HG03175 (cell line): ENCODE measurements around the gene SCAF11.

Source experiments
- ATAC-seq: cut with Tn5 transposase; IDR thresholded peaks from one replicate; pipeline ENCODE4 v1.9.1; 2021; ENCODE audit warnings: mild to moderate bottlenecking, moderate library complexity; ENCODE audit not compliant: unreplicated experiment

Gene SCAF11

DNA sequence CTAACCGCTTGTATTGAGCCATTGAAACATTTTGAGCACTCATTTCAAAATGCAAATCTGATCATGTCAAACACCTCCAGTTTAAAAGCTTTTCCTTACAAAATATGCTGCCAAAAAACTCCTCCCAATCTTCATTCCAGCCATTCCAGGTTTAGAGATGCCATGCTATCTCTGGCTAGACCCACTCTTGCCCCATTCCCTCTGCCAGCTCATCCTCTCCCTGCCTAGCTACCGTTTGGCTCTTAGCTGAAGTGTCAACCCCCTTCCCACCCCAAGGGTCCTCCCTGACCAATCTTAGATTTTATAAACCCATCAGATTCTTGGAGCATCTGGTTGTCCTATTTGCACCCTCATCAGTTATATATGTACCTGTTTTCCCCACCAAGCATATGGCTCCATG lies 75.0 kb downstream of the SCAF11 start:
- no peak for ATAC-seq

DNA sequence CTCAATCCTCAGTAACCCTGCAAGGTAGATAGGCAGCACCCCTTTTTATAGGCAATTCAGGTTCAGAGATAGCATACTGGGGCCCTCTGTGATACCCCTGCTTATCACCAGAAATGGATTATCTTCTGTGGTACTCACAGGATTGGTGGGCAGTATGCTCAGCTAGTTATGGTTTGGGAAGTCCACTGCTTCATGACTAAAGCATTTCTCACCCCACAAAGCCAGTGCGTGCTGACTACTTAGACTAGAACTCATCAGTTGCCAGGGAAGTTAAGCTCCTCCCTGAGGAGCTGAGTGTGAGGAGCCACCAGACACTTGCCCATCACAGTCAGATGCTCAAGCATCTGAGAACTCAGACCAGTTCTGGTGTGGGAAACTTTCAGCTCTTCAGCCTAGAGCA lies 76.3 kb downstream of the SCAF11 start:
- ATAC-seq, result peak; percentile 56

GRCh38 chr12:45913631-45914030 lies 76.7 kb downstream of the SCAF11 start:
- no peak for ATAC-seq

DNA sequence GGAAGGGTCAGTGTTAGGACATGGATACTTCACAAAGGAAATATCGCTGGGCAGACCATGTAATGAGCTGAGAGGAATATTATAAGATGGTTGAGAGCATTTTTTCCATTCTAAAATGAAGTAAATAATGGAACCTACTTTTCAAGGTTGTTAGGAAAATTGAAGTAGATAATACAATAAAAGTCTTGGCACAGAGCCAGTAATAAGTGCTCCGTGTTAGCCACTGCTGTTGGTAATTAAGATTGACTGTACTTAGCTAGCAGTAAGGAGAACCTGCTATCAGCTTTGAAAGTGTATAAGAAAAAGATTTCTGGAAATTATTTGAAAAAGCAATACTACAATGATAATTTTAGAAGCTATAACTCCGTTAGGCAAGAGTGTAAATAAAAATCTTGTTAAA lies 77.6 kb downstream of the SCAF11 start:
- ATAC-seq, result no peak

GRCh38 chr12:45909041-45909713 lies 81.2 kb downstream of the SCAF11 start:
- ATAC-seq, result no peak

DNA sequence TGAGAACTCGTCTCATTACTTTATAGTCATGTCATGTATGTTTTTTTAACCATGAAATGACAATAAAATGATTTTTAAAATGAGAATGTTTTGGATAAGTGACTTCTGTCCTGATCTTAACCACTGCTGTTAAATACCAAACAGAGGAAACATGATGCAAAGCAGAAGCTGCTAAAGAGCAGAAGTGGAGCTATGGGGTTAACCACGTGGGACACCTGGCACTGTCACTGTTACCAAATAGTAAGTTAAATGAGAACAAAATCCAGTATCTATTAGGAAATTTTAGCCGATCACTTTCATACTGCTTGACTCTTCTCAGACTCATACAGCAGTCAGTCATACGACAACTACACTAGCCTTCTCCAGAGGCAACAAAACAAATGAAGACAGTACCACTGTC lies 82.4 kb downstream of the SCAF11 start:
- ATAC-seq, result peak; percentile 71

- no peak for ATAC-seq
Observed at GRCh38 chr12:45898094-45898493, 92.3 kb downstream of the SCAF11 start.

DNA sequence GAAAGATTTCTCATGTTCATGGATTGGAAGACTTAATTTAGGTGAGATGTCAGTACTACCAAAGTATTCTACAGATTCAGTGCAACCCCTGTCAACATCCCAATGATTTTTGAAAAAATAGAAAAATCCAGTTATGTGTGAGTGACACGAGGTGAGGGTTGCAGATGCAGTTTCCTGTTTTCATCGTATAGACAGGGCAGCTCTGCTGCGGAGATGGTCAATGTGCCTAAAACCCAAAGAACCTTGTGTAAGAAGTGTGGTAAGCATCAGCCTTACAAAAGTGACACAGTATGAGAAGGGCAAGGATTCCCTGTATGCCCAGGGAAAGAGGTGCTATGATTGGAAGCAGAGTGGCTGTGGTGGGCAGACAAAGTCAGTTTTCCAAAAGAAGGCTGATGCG lies 94.4 kb downstream of the SCAF11 start:
- no peak for ATAC-seq

DNA sequence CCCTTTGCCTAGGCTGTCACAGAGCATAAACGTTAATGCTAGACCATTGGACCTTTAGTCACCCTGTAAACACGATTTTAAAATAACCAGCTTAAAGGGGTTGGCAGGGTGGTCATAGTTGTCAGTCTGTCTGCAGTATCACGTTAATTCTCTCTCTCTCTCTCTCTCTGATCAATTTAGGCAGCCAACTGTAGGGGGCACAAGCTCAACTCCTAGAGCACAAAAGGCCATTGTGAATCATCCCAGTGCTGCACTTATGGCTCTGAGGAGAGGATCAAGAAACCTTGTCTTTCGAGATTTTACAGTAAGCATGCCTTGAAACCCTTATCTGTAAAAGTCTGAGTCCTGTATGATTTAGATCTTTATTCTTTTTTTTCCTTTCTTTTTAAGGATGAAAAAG lies 97.1 kb downstream of the SCAF11 start:
- no peak for ATAC-seq

DNA sequence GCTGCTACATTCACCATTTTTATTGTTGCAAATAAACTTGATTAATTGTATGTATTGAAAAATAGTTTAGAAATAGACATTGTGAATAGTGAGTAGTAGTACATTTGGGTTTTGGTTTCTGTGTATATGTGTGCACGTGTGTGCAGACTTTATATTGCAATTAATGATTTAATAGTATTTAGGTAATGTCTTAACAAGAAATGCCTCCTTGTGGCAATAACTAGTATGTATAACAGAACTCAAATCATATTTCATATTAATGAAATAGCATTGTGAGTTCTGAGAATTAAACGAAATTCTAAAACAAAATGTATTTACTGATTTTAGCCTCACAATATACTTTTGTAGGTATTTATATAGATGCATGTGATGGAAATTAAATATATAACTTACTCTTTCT lies 100.1 kb downstream of the SCAF11 start:
- ATAC-seq, result no peak

GRCh38 chr12:45887544-45887943 lies 102.8 kb downstream of the SCAF11 start:
- ATAC-seq, result no peak

DNA sequence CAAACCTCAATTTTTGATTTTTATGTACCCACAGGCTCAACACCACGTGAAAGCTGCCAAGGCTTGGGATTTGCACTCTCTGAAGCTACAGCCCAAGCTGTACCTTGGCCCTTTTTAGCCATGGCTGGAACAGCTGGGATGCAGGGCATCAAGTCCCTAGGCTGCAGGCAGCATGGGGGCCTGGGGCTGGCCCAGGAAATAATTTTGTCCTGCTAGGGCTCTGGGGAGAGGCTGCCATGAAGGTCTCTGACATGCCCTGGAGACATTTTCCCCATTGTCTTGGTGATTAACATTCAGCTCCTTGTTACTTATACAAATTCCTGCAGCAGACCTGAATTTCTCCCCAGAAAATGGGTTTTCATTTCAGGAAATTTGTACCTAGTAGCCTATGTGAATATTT lies 103.7 kb downstream of the SCAF11 start:
- ATAC-seq, result no peak

GRCh38 chr12:45883187-45883586 lies 107.2 kb downstream of the SCAF11 start:
- no peak for ATAC-seq

DNA sequence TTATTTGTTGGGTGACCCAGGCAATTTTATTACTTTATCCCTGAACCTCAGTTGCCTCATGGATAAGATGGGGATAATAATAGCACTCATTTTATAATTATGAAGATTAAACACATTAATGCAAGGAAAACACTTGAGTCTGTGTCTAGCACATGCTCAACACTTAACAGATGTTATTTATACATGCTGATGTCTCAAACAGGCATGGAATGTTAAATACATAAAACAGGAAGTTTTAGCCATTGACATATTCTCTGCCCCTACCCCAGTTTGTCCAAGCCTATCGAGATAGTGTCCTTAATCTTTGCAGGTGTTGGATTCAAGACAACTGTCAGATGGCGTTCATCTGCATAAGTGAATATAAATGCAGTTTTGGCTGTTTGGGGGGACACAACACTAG lies 109.8 kb downstream of the SCAF11 start:
- ATAC-seq, result no peak

DNA sequence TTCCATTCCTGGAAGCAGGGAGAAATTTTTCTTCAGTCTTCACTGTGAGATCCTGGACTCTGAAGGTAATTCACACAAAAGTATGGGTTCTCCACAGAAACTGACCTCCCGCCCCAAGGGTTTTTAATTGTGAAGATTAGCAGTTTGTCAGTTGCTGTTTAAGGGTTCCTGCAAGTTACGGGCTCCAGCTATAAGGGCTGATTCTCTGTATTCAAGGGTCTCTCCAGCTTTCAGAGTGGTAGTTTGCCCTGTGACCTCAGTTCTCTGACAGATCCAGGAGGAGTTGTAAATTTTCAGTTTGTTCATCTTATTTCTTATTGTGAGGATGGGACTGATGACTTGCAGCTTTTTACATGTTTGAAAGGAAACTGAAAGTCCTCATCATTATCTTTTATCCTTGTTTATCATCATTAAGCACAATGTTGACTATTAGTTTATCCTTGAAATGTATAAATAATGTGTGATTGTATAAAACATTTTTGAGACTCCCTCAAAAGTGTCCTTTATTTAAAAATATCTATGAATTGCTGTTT lies 110.9 kb downstream of the SCAF11 start:
- ATAC-seq, result no peak

DNA sequence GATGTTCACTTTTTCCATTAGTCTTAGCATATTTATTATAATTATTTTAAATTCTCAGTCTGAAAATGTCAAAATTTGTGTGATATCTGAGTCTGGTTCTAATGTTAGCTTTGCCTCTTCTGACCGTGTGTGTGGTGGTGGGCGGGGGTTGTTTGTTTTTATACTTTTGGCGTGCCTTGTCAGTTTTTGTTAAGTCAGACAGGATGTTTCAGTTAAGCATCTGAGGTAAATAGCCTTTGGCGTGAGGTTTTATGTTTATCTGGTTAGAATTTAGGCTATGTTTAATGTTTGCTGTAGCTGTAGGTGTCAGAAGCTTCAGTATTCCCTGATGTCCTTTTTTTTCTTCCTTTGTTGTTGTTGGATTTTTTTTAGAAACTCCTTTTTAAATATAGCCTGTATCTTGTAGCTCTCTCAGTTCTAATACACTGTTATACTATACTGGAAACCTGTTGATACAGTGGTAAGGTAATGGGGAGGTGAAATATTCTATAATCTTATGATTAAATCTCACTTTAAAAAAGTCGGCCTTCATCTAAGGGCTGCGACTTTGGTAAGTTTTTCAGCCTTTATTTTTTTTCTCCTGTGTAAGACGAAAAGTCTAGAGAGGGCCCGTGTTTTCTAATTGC lies 111.6 kb downstream of the SCAF11 start:
- no peak for ATAC-seq

- ATAC-seq, result no peak
Observed at GRCh38 chr12:45877069-45877468, 113.3 kb downstream of the SCAF11 start.

GRCh38 chr12:45872446-45872845 lies 117.9 kb downstream of the SCAF11 start:
- no peak for ATAC-seq
